HCT116 (cell line): ENCODE measurements around the gene KANSL3. TPM values are rescaled to one million over a fixed set of nuclear protein-coding genes. Genes with fewer than 3 reads are reported as not detected.

Experiments used
- ATAC-seq: fragments of 200-7000 bp; cut with Tn5 transposase; 2 replicates; pipeline ENCODE4 v1.9.1; 2020; ENCODE audit warnings: mild to moderate bottlenecking, moderate library complexity
- BruUV-seq: library from RNA; stranded (reverse); fragments of 400-500 nt; replicated peaks from 2 replicates; lab custom pipeline; 2021; lab: Mats Ljungman, UMichigan
- CTCF ChIA-PET: fragments of 300-600 bp; sonication (Branson Sonifier 250); formaldehyde crosslinking; loops from one replicate; lab custom pipeline; 2021; ENCODE audit warnings: antibody characterized with exemption; lab: Charles Lee
- POLR2A ChIA-PET: fragments of 300-600, 350-600 bp; sonication (Branson Sonifier 250); formaldehyde crosslinking; loops from one replicate; lab custom pipeline; 2021; ENCODE audit warnings: antibody characterized with exemption; lab: Charles Lee
- RAD21 ChIA-PET, 2 experiments: fragments of 300-600 bp; sonication (Branson Sonifier 250); formaldehyde crosslinking; loops; one replicate each; lab custom pipeline; 2023; ENCODE audit warnings: low total read pairs in 2 of 2; ENCODE audit not compliant: uncharacterized antibody in 2 of 2, unreplicated experiment in 2 of 2, low non-redundant PET in 1 of 2; lab: Charles Lee
- DNase-seq: peaks from one replicate; pipeline ENCODE4 v3.0.0-alpha.2; 2010; ENCODE audit warnings: low read depth, low spot score
- H2AFZ ChIP-seq: fragments of 200-600 bp; shearing (Covaris generic), sonication (generic); 2 replicates; pipeline ENCODE4 v1.6.1; 2017; ENCODE audit warnings: low read depth, mixed run types, mixed read lengths, antibody characterized with exemption, low read length; ENCODE audit not compliant: poor library complexity, severe bottlenecking
- H3K27ac ChIP-seq: 2 replicates; pipeline ENCODE4 v1.5.1; 2012; ENCODE audit warnings: low read depth, low read length
- H3K27me3 ChIP-seq: fragments of 200-600 bp; sonication (generic); 2 replicates; pipeline ENCODE4 v1.6.1; 2016; ENCODE audit warnings: mixed run types, low read length, mixed read lengths; ENCODE audit not compliant: insufficient read depth
- H3K36me3 ChIP-seq, 2 experiments: fragments of 200-500 bp in 1 of 2; fragments of 200-600 bp in 1 of 2; sonication (Bioruptor generic) in 1 of 2; sonication (generic) in 1 of 2; 2 replicates each; pipeline versions ENCODE4 v1.5.1 to v1.6.1; 2014 to 2016; ENCODE audit warnings: low read length in 2 of 2, inconsistent platforms in 1 of 2, mixed read lengths in 1 of 2, mixed run types in 1 of 2; ENCODE audit not compliant: insufficient read depth in 2 of 2, control insufficient read depth in 1 of 2
- H3K4me1 ChIP-seq, 2 experiments: fragments of 200-600 bp in 1 of 2; sonication (generic) in 1 of 2; 2 replicates each; pipeline versions ENCODE4 v1.5.1 to v1.6.1; 2012 to 2017; ENCODE audit warnings: low read length in 2 of 2, inconsistent platforms in 1 of 2, mild to moderate bottlenecking in 1 of 2, mixed read lengths in 1 of 2, mixed run types in 1 of 2, moderate library complexity in 1 of 2; ENCODE audit not compliant: insufficient read depth in 2 of 2, control insufficient read depth in 1 of 2
- H3K4me2 ChIP-seq: fragments of 200-600 bp; sonication (generic); 2 replicates; pipeline ENCODE4 v1.6.1; 2017; ENCODE audit warnings: mixed run types, low read length, mixed read lengths
- H3K4me3 ChIP-seq, 2 experiments: fragments of 200-600 bp in 1 of 2; sonication (generic) in 1 of 2; replicated peaks in 1 of 2; 2 replicates each; pipeline ENCODE4 v1.5.1; 2011 to 2016; ENCODE audit warnings: low read length in 2 of 2, control low read depth in 1 of 2, low read depth in 1 of 2, mild to moderate bottlenecking in 1 of 2, mixed read lengths in 1 of 2, mixed run types in 1 of 2
- H3K79me2 ChIP-seq: fragments of 200-600 bp; sonication (generic); 2 replicates; pipeline ENCODE4 v1.6.1; 2017; ENCODE audit warnings: mild to moderate bottlenecking, mixed run types, low read length, moderate library complexity, mixed read lengths; ENCODE audit not compliant: insufficient read depth
- H3K9ac ChIP-seq: fragments of 200-600 bp; sonication (generic); 2 replicates; pipeline ENCODE4 v1.6.1; 2016; ENCODE audit warnings: low read length, mixed read lengths
- H3K9me2 ChIP-seq: fragments of 200-600 bp; sonication (generic), shearing (Covaris generic); 2 replicates; pipeline ENCODE4 v1.6.1; 2017; ENCODE audit warnings: mixed run types, mild to moderate bottlenecking, moderate library complexity; ENCODE audit not compliant: insufficient read depth
- H3K9me3 ChIP-seq, 2 experiments: fragments of 200-500 bp in 1 of 2; fragments of 200-600 bp in 1 of 2; sonication (Bioruptor generic) in 1 of 2; sonication (generic) in 1 of 2; 2 replicates each; pipeline ENCODE4 v1.6.1; 2014 to 2017; ENCODE audit warnings: low read length in 2 of 2, mixed read lengths in 2 of 2, inconsistent platforms in 1 of 2, low read depth in 1 of 2, mild to moderate bottlenecking in 1 of 2, mixed run types in 1 of 2, moderate library complexity in 1 of 2; ENCODE audit not compliant: control insufficient read depth in 1 of 2, insufficient read depth in 1 of 2
- H4K20me1 ChIP-seq: fragments of 200-600 bp; sonication (generic), shearing (Covaris generic); 2 replicates; pipeline ENCODE4 v1.6.1; 2017; ENCODE audit warnings: mixed run types, mild to moderate bottlenecking, moderate library complexity; ENCODE audit not compliant: insufficient read depth
- CEBPB ChIP-seq: IDR thresholded peaks from 2 replicates; pipeline ENCODE4 v1.6.1; 2012; ENCODE audit warnings: low read depth
- ELF1 ChIP-seq: IDR thresholded peaks from 2 replicates; pipeline ENCODE4 v1.6.1; 2012; ENCODE audit warnings: low read depth, borderline replicate concordance
- EZH2phosphoT487 ChIP-seq: fragments of 200-600 bp; IDR thresholded peaks from 2 replicates; pipeline ENCODE4 v1.6.1; 2018; ENCODE audit warnings: antibody characterized with exemption, borderline replicate concordance
- JUND ChIP-seq: IDR thresholded peaks from 2 replicates; pipeline ENCODE4 v1.6.1; 2012
- POLR2AphosphoS5 ChIP-seq: IDR thresholded peaks from 2 replicates; pipeline ENCODE4 v1.6.1; 2011; ENCODE audit warnings: mild to moderate bottlenecking, low read depth, low read length, moderate library complexity
- SRF ChIP-seq: IDR thresholded peaks from 2 replicates; pipeline ENCODE4 v1.6.1; 2012; ENCODE audit warnings: low read depth
- TCF7L2 ChIP-seq: IDR thresholded peaks from 2 replicates; pipeline ENCODE4 v1.7.0; 2011; ENCODE audit warnings: borderline replicate concordance, inconsistent platforms; ENCODE audit not compliant: insufficient read depth, insufficient read length; ENCODE audit errors: extremely low read depth
- ZFX ChIP-seq: fragments of 450-650 bp; IDR thresholded peaks from 2 replicates; pipeline ENCODE4 v1.6.1; 2017
- ZNF274 ChIP-seq: fragments of 200-500 bp; sonication (Bioruptor generic); IDR thresholded peaks from 2 replicates; pipeline ENCODE4 v1.6.1; 2014; ENCODE audit warnings: mild to moderate bottlenecking, low read depth, low read length, inconsistent platforms
- intact Hi-C: fragments of 100-400 bp; cut with micrococcal nuclease; formaldehyde crosslinking; loops from 2 replicates; pipeline ENCODE4 v1.10.0; 2022
- total RNA-seq: library from RNA; stranded (reverse); gene quantifications from one replicate; pipeline ENCODE4 v1.2.1, GENCODE V29; 2021; ENCODE audit not compliant: unreplicated experiment
- TF ChIP-seq, protein P1 (sequence below): IDR thresholded peaks from 2 replicates; pipeline ENCODE4 v1.6.1; 2011; ENCODE audit warnings: mild to moderate bottlenecking, low read length, moderate library complexity; ENCODE audit not compliant: insufficient replicate concordance; ENCODE audit errors: extremely low read depth
- TF ChIP-seq, protein P2 (sequence below), 3 experiments: fragments of 200-600 bp in 1 of 3; sonication (generic) in 1 of 3; IDR thresholded peaks in 2 of 3; conservative IDR thresholded peaks in 1 of 3; 2 replicates each; pipeline ENCODE4 v1.5.1; 2012 to 2017; ENCODE audit warnings: low read depth in 2 of 3, low read length in 2 of 3, antibody characterized with exemption in 1 of 3, borderline replicate concordance in 1 of 3, control low read depth in 1 of 3, mild to moderate bottlenecking in 1 of 3, mixed read lengths in 1 of 3, mixed run types in 1 of 3, moderate library complexity in 1 of 3; ENCODE audit not compliant: insufficient read depth in 1 of 3
- TF ChIP-seq, protein P3 (sequence below): IDR thresholded peaks from 2 replicates; pipeline ENCODE4 v1.6.1; 2012; ENCODE audit warnings: low read depth
- TF ChIP-seq, protein P4 (sequence below): IDR thresholded peaks from 2 replicates; pipeline ENCODE4 v1.6.1; 2012

The KANSL3 gene
- total RNA-seq, 1 experiment from 2014 or later: 35.8 TPM

DNA sequence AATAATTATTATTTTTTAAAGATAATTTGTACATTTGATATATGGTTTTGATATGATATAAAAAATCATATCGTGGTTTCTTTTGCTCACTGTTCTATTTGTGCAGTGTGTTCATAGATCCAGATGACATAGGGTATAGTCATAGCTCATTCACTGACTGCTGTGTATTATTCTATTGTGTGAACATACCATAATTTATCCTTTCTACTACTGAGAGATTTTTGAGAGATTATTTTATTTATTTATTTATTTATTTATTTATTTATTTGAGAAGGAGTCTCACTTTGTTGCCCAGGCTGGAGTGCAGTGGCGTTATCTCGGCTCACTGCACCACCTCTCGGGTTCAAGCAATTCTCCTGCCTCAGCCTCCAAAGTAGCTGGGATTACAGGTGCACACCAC, 43.4 kb upstream of the KANSL3 start:
- CTCF ChIA-PET: no interaction called here

More for the DNA sequence above, 43.4 kb upstream of the KANSL3 start:
- TF ChIP-seq, protein P1, sequence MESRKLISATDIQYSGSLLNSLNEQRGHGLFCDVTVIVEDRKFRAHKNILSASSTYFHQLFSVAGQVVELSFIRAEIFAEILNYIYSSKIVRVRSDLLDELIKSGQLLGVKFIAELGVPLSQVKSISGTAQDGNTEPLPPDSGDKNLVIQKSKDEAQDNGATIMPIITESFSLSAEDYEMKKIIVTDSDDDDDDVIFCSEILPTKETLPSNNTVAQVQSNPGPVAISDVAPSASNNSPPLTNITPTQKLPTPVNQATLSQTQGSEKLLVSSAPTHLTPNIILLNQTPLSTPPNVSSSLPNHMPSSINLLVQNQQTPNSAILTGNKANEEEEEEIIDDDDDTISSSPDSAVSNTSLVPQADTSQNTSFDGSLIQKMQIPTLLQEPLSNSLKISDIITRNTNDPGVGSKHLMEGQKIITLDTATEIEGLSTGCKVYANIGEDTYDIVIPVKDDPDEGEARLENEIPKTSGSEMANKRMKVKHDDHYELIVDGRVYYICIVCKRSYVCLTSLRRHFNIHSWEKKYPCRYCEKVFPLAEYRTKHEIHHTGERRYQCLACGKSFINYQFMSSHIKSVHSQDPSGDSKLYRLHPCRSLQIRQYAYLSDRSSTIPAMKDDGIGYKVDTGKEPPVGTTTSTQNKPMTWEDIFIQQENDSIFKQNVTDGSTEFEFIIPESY: no peak
- no peak for TF ChIP-seq ZFX
- no peak for TF ChIP-seq ZNF274
- TF ChIP-seq SRF: no peak
- TF ChIP-seq, protein P2, sequence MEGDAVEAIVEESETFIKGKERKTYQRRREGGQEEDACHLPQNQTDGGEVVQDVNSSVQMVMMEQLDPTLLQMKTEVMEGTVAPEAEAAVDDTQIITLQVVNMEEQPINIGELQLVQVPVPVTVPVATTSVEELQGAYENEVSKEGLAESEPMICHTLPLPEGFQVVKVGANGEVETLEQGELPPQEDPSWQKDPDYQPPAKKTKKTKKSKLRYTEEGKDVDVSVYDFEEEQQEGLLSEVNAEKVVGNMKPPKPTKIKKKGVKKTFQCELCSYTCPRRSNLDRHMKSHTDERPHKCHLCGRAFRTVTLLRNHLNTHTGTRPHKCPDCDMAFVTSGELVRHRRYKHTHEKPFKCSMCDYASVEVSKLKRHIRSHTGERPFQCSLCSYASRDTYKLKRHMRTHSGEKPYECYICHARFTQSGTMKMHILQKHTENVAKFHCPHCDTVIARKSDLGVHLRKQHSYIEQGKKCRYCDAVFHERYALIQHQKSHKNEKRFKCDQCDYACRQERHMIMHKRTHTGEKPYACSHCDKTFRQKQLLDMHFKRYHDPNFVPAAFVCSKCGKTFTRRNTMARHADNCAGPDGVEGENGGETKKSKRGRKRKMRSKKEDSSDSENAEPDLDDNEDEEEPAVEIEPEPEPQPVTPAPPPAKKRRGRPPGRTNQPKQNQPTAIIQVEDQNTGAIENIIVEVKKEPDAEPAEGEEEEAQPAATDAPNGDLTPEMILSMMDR (IDR thresholded peaks at IDR 0.05 in 2 of 3, conservative IDR thresholded peaks at IDR 0.05 in 1 of 3; ENCODE audit: borderline replicate concordance in 1 of 3, insufficient read depth in 1 of 3, low read depth in 2 of 3, low read length in 2 of 3): no peak
- no peak for TF ChIP-seq CEBPB
- no peak for TF ChIP-seq ELF1
- TF ChIP-seq TCF7L2: no peak
- TF ChIP-seq, protein P3, sequence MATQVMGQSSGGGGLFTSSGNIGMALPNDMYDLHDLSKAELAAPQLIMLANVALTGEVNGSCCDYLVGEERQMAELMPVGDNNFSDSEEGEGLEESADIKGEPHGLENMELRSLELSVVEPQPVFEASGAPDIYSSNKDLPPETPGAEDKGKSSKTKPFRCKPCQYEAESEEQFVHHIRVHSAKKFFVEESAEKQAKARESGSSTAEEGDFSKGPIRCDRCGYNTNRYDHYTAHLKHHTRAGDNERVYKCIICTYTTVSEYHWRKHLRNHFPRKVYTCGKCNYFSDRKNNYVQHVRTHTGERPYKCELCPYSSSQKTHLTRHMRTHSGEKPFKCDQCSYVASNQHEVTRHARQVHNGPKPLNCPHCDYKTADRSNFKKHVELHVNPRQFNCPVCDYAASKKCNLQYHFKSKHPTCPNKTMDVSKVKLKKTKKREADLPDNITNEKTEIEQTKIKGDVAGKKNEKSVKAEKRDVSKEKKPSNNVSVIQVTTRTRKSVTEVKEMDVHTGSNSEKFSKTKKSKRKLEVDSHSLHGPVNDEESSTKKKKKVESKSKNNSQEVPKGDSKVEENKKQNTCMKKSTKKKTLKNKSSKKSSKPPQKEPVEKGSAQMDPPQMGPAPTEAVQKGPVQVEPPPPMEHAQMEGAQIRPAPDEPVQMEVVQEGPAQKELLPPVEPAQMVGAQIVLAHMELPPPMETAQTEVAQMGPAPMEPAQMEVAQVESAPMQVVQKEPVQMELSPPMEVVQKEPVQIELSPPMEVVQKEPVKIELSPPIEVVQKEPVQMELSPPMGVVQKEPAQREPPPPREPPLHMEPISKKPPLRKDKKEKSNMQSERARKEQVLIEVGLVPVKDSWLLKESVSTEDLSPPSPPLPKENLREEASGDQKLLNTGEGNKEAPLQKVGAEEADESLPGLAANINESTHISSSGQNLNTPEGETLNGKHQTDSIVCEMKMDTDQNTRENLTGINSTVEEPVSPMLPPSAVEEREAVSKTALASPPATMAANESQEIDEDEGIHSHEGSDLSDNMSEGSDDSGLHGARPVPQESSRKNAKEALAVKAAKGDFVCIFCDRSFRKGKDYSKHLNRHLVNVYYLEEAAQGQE: no peak
- no peak for TF ChIP-seq EZH2phosphoT487
- TF ChIP-seq POLR2AphosphoS5: no peak
- TF ChIP-seq JUND: no peak
- TF ChIP-seq, protein P4, sequence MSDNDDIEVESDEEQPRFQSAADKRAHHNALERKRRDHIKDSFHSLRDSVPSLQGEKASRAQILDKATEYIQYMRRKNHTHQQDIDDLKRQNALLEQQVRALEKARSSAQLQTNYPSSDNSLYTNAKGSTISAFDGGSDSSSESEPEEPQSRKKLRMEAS: no peak
- ATAC-seq (no peak), DNase-seq (no peak)
- intact Hi-C loops: no loop called here
- ChIA-PET RAD21 (no interaction called here), POLR2A (no interaction called here)
- no peak overlapping the region for H3K4me3 ChIP-seq
- no peak overlapping the region for H2AFZ ChIP-seq
- H3K79me2 ChIP-seq: no peaks in the 10 kb centered on the region
- no peak overlapping the region for H3K27ac ChIP-seq
- no peaks in the 10 kb centered on the region for H3K4me1 ChIP-seq
- H4K20me1 ChIP-seq: no peaks in the 10 kb centered on the region
- no peaks in the 10 kb centered on the region for H3K36me3 ChIP-seq
- H3K27me3 ChIP-seq: no peaks in the 10 kb centered on the region
- no peaks in the 10 kb centered on the region for H3K9me2 ChIP-seq
- H3K9me3 ChIP-seq: no peaks in the 10 kb centered on the region
- no peak overlapping the region for H3K9ac ChIP-seq
- no TSS peak for BruUV-seq
- no peak overlapping the region for H3K4me2 ChIP-seq
